Measurements from ENCODE around the gene RNFT1.
"Not testable (repeated sequence)": the region's sequence is repeated elsewhere in the genome, so short reads cannot be mapped to it uniquely, and the experiment has no call there.

The RNFT1 gene

GRCh38 chr17:59920637-59921036, 43.9 kb downstream of the RNFT1 start:
- in situ Hi-C loops (cut with MboI; ENCODE audit: low pct_unique_long_range_greater_than_20kb, low sequenced_read_pairs, unreplicated experiment); DNase-seq (ENCODE audit: low spot score): not testable (repeated sequence)

GRCh38 chr17:59916446-59916845, 48.1 kb downstream of the RNFT1 start:
- in situ Hi-C loops (cut with MboI; ENCODE audit: low pct_unique_long_range_greater_than_20kb, low sequenced_read_pairs, unreplicated experiment) = no loop called here
- DNase-seq (ENCODE audit: low spot score) = no peak
- TF ChIP-seq CTCF (IDR thresholded peaks at IDR 0.05; ENCODE audit: extremely low read depth, insufficient read depth, missing control alignments) = no peak

GRCh38 chr17:59914274-59914854, 50.2 kb downstream of the RNFT1 start:
- peak; percentile 74 for DNase-seq (ENCODE audit: low spot score)
- TF ChIP-seq CTCF (IDR thresholded peaks at IDR 0.05; ENCODE audit: extremely low read depth, insufficient read depth, missing control alignments) = peak; percentile 46
- in situ Hi-C loops (cut with MboI; ENCODE audit: low pct_unique_long_range_greater_than_20kb, low sequenced_read_pairs, unreplicated experiment) = no loop called here

GRCh38 chr17:59907467-59907866, 57.1 kb downstream of the RNFT1 start:
- in situ Hi-C loops (cut with MboI; ENCODE audit: low pct_unique_long_range_greater_than_20kb, low sequenced_read_pairs, unreplicated experiment) = no loop called here
- TF ChIP-seq CTCF (IDR thresholded peaks at IDR 0.05; ENCODE audit: extremely low read depth, insufficient read depth, missing control alignments) = no peak

GRCh38 chr17:59903455-59903854, 61.1 kb downstream of the RNFT1 start:
- DNase-seq (ENCODE audit: low spot score) = no peak
- TF ChIP-seq CTCF (IDR thresholded peaks at IDR 0.05; ENCODE audit: extremely low read depth, insufficient read depth, missing control alignments) = no peak
- in situ Hi-C loops (cut with MboI; ENCODE audit: low pct_unique_long_range_greater_than_20kb, low sequenced_read_pairs, unreplicated experiment) = no loop called here

More at GRCh38 chr17:59907467-59907866, 57.1 kb downstream of the RNFT1 start:
- DNase-seq (ENCODE audit: low spot score) = no peak
